ENCODE results near the gene RASGRF1.

The RASGRF1 gene

GRCh38 chr15:79066391-79067071 is 24.0 kb downstream of the RASGRF1 start:
- DNase-seq = no peak

- no peak for DNase-seq
Observed at GRCh38 chr15:79065706-79066376, 24.7 kb downstream of the RASGRF1 start.

- DNase-seq = no peak
Observed at GRCh38 chr15:79065361-79065705, 25.2 kb downstream of the RASGRF1 start.

GRCh38 chr15:79064496-79064895 is 26.1 kb downstream of the RASGRF1 start:
- DNase-seq = no peak

GRCh38 chr15:79060175-79060574 is 30.4 kb downstream of the RASGRF1 start:
- DNase-seq = no peak

- no peak for DNase-seq
Observed at GRCh38 chr15:79059081-79059572, 31.5 kb downstream of the RASGRF1 start.

- DNase-seq = no peak
Observed at GRCh38 chr15:79058260-79058850, 32.2 kb downstream of the RASGRF1 start.

GRCh38 chr15:79057050-79057449 is 33.5 kb downstream of the RASGRF1 start:
- no peak for DNase-seq

GRCh38 chr15:79054350-79054749 is 36.2 kb downstream of the RASGRF1 start:
- no peak for DNase-seq

- DNase-seq = no peak
Observed at GRCh38 chr15:79053894-79054293, 36.7 kb downstream of the RASGRF1 start.

- DNase-seq = no peak
Observed at GRCh38 chr15:79051941-79052731, 38.4 kb downstream of the RASGRF1 start.

- no peak for DNase-seq
Observed at GRCh38 chr15:79051029-79051428, 39.6 kb downstream of the RASGRF1 start.

GRCh38 chr15:79050341-79050740 is 40.2 kb downstream of the RASGRF1 start:
- no peak for DNase-seq

- no peak for DNase-seq
Observed at GRCh38 chr15:79049416-79049815, 41.2 kb downstream of the RASGRF1 start.

- no peak for DNase-seq
Observed at GRCh38 chr15:79047676-79048439, 42.7 kb downstream of the RASGRF1 start.

GRCh38 chr15:79046691-79047404 is 43.7 kb downstream of the RASGRF1 start:
- no peak for DNase-seq

- DNase-seq = no peak
Observed at GRCh38 chr15:79045041-79045440, 45.5 kb downstream of the RASGRF1 start.

- no peak for DNase-seq
Observed at GRCh38 chr15:79042213-79042928, 48.2 kb downstream of the RASGRF1 start.

- DNase-seq = no peak
Observed at GRCh38 chr15:79041601-79042168, 48.9 kb downstream of the RASGRF1 start.

GRCh38 chr15:79037848-79038247 is 52.7 kb downstream of the RASGRF1 start:
- DNase-seq = no peak

- DNase-seq = no peak
Observed at GRCh38 chr15:79036323-79036722, 54.3 kb downstream of the RASGRF1 start.

All from stimulated activated CD4-positive, alpha-beta T cell treated with anti-CD3 and anti-CD28 coated beads, Interleukin-12 subunit alpha, Interleukin-12 subunit beta, amount 100 ng/mL, for 4 hours (primary cell).